ENCODE measurements around the gene INPPL1. TPM values are rescaled to one million over a fixed set of nuclear protein-coding genes. Genes with fewer than 3 reads are reported as not detected.
"Not testable (repeated sequence)": the region's sequence is repeated elsewhere in the genome, so short reads cannot be mapped to it uniquely, and the experiment has no call there.

The INPPL1 gene
- total and polyA plus RNA-seq, 2 of the 13 experiments (the other 11 are each of a cell fraction or from before 2014, with no cell fraction given) = 29.1 to 66.9 TPM

DNA sequence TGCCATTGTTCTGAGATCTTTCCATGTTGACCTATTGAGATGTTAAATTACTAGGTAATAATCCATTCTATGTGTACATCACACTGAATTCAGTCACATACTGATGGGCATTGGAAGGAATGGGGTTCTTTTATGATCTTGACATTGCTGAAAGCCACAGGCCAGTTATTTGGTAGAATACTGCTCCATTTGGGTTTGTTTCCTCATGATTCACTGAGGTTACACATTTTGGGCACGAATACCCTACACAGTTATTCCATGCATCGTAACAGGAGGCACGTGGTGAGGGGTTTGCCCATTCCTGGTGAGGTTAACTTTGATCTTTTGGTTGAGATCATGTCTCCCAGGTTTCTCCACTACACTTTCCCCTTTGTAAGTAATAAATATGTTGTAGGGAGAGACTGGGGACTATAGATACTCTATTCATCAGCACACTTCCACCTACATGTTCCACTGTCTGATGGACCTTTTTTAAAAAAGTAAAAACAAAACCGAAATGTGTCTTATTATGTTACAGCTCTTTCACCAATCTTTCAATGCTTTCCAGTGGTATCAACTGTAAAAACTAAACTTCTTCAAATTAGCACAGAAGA lies 44.7 kb upstream of the INPPL1 start:
- WGBS (ENCODE audit: low lambda C conversion rate) = 37% methylated on average over 4 of the region's 4 CpGs
- Histone ChIP-seq H3K79me2 (ENCODE audit: insufficient read depth, low read length) (no peaks in the 10 kb centered on the region), H4K20me1 (ENCODE audit: insufficient read depth, low read length) (no peaks in the 10 kb centered on the region), H3K9me3 (ENCODE audit: low read length) (no peaks in the 10 kb centered on the region), H3K27me3 (ENCODE audit: control insufficient read depth in 1 of 2, insufficient read depth in 2 of 2, low read length in 2 of 2) (no peaks in the 10 kb centered on the region; a peak in 1 of 5 replicates), H3K4me1 (ENCODE audit: insufficient read depth, low read length) (peaks cover 5% of the 10 kb centered on the region), H3K36me3 (replicated peaks in 1 of 2; ENCODE audit: control insufficient read depth in 1 of 2, insufficient read depth in 2 of 2, low read length in 2 of 2) (no peaks in the 10 kb centered on the region), H3K9ac (ENCODE audit: insufficient read depth, low read depth, low read length) (no peak overlapping the region), H3K27ac (ENCODE audit: extremely low read length, insufficient read depth, low read length) (no peak overlapping the region), H3K4me3 (replicated peaks in 1 of 3; ENCODE audit: insufficient read depth in 1 of 3, low read depth in 2 of 3, low read length in 3 of 3) (no peak overlapping the region), H3K4me2 (ENCODE audit: low read depth, low read length) (no peak overlapping the region), H2AFZ (ENCODE audit: low read length) (no peak overlapping the region)
- ChIA-PET POLR2A (no interaction called here), CTCF (ENCODE audit: low intra/inter-chr PET ratio, low total read pairs) (no interaction called here)
- in situ Hi-C loops (cut with HindIII; ENCODE audit: extremely low pct_ligation_motif_present, low pct_unique_long_range_greater_than_20kb) (no loop called here), intact Hi-C loops (cut with micrococcal nuclease; ENCODE audit: unreplicated experiment) (loop anchor here (2.0 kb wide), 1 partner anchor 37 kb away; no protein-coding TSS in a partner anchor)
- BruUV-seq (replicated peaks) = no TSS peak
- TF ChIP-seq TEAD3 (CRISPR knock-in tag; optimal IDR thresholded peaks at IDR 0.05; ENCODE audit: borderline replicate concordance) (no peak), RARA (CRISPR knock-in tag; IDR thresholded peaks at IDR 0.05) (no peak), NR2F6 (IDR thresholded peaks at IDR 0.05) (no peak), NR2F6 (CRISPR knock-in tag; IDR thresholded peaks at IDR 0.05) (no peak)
- TF ChIP-seq, protein P1, sequence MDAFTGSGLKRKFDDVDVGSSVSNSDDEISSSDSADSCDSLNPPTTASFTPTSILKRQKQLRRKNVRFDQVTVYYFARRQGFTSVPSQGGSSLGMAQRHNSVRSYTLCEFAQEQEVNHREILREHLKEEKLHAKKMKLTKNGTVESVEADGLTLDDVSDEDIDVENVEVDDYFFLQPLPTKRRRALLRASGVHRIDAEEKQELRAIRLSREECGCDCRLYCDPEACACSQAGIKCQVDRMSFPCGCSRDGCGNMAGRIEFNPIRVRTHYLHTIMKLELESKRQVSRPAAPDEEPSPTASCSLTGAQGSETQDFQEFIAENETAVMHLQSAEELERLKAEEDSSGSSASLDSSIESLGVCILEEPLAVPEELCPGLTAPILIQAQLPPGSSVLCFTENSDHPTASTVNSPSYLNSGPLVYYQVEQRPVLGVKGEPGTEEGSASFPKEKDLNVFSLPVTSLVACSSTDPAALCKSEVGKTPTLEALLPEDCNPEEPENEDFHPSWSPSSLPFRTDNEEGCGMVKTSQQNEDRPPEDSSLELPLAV (CRISPR knock-in tag; conservative IDR thresholded peaks at IDR 0.05; ENCODE audit: low read depth) = no peak
- ATAC-seq (no peak), DNase-seq (ENCODE audit: low spot score) (no peak), FAIRE-seq (no peak)

DNA sequence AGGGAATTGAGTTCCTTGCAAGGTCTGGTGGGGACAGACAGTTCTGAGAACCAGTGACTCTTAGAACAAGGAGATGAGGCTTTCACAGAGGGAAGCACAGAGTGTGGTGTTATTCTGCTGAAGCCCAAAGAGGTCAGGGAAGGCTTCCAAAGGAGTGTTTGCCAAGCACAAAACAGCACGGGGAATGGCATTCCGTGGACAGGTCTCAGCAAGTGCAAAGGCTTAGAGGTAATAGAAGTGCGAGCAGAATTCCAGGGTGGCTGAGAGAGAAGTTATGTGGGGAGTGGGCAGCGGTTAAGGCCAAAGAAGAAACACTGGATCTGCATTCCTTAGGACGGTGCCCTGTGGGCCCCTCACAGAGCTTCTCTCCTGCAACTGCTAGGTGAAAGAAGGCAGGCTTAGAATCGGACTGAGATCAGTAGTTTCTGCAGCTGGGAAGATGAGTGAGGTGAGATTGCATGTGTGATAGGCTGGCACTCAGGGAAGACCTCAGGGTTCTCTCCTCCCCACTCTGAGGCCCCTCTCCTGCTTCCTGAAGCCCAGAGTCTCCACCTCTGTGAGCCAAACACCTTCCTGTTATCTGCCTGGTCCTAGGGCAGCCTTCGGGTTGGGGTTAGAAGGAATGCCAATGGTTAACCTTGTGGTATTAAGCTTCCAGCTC lies 43.5 kb upstream of the INPPL1 start:
- BruUV-seq (replicated peaks); ATAC-seq; H3K4me2 ChIP-seq (ENCODE audit: low read depth, low read length); CTCF ChIA-PET (ENCODE audit: low intra/inter-chr PET ratio, low total read pairs); H3K4me3 ChIP-seq (replicated peaks in 1 of 3; ENCODE audit: insufficient read depth in 1 of 3, low read depth in 2 of 3, low read length in 3 of 3); H3K9ac ChIP-seq (ENCODE audit: insufficient read depth, low read depth, low read length); POLR2A ChIA-PET; H2AFZ ChIP-seq (ENCODE audit: low read length); in situ Hi-C loops (cut with HindIII; ENCODE audit: extremely low pct_ligation_motif_present, low pct_unique_long_range_greater_than_20kb); H4K20me1 ChIP-seq (ENCODE audit: insufficient read depth, low read length); H3K27me3 ChIP-seq (ENCODE audit: control insufficient read depth in 1 of 2, insufficient read depth in 2 of 2, low read length in 2 of 2); H3K9me3 ChIP-seq (ENCODE audit: low read length); H3K27ac ChIP-seq (ENCODE audit: extremely low read length, insufficient read depth, low read length); H3K4me1 ChIP-seq (ENCODE audit: insufficient read depth, low read length); H3K36me3 ChIP-seq (replicated peaks in 1 of 2; ENCODE audit: control insufficient read depth in 1 of 2, insufficient read depth in 2 of 2, low read length in 2 of 2); FAIRE-seq; DNase-seq (ENCODE audit: low spot score); H3K79me2 ChIP-seq (ENCODE audit: insufficient read depth, low read length): not testable (repeated sequence)
- 2% methylated on average over 7 of the region's 7 CpGs for WGBS (ENCODE audit: low lambda C conversion rate)
- intact Hi-C loops (cut with micrococcal nuclease; ENCODE audit: unreplicated experiment) = loop anchor here (2.0 kb wide), 1 partner anchor 38 kb away; no protein-coding TSS in a partner anchor
